ENCODE results near the gene TBC1D16.
"Not testable (repeated sequence)": the region's sequence is repeated elsewhere in the genome, so short reads cannot be mapped to it uniquely, and the experiment has no call there.

Gene TBC1D16

GRCh38 chr17:79974566-79975497, 60.8 kb downstream of the TBC1D16 start:
- DNase-seq (ENCODE audit: low spot score): no peak

- DNase-seq (ENCODE audit: low spot score): no peak
Observed at GRCh38 chr17:79971651-79972050, 64.0 kb downstream of the TBC1D16 start.

DNA sequence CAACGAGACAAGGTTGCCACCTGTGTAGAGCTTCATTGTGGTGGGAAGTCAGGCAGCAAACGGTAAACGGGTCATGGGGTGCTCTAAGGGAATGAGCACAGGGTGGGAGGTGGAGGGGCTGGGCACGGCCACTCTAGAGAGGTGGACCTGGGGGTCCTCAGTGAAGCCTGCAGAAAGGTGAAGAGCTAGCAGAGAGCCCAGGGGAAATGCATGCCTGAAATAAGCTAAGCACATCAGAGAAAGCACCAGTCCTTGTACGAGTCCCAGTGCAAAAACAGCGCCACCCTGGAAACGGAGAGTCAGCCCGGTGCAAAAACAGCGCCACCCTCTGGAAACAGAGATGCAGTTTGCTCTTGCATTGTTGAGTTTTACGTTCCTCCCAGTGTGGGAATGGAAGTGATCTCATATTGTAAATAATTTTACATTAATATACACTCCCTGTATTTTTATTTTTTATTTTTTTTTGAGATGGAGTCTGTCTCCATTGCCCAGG, 65.0 kb downstream of the TBC1D16 start:
- DNase-seq (ENCODE audit: low spot score): no peak

- no peak for DNase-seq (ENCODE audit: low spot score)
Observed at GRCh38 chr17:79969906-79970305, 65.8 kb downstream of the TBC1D16 start.

GRCh38 chr17:79968116-79968515, 67.6 kb downstream of the TBC1D16 start:
- DNase-seq (ENCODE audit: low spot score): no peak

DNA sequence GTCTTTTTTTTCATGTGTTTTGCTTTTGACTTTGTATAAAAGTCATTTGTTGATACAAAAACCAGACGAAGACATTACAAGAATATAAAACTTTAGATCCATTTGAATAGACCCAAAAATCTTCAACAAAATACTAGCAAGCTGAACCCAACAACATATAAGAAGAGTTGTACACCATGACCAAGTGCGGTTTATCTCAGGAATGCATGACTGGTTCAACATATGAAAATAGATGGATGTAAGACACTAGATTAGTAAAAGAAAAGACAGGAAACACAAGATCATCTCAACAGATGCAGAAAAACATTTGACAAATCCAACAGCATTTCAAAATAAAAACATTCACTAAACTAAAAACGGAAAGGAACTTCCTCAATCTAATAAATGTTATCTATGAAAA, 69.0 kb downstream of the TBC1D16 start:
- no peak for DNase-seq (ENCODE audit: low spot score)

DNA sequence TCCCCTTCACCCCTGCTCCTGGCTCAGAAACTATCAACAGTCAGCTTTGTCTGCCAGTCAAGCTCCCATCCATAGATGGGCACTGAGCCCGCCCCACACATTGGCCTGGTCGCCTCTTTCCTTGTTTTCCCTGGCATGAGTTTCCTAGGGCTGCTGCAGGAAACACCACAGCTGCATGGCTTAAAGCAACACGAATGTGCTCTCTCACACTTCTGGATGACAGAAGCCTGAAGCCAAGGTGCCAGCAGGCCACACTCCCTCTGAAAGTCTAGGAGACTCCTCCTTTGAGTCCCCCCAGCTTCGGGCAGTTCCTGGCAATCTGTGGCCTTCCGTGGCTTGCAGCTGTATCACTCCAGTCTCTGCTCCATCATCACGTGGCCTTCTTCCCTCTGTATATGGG, 69.9 kb downstream of the TBC1D16 start:
- no peak for DNase-seq (ENCODE audit: low spot score)

DNA sequence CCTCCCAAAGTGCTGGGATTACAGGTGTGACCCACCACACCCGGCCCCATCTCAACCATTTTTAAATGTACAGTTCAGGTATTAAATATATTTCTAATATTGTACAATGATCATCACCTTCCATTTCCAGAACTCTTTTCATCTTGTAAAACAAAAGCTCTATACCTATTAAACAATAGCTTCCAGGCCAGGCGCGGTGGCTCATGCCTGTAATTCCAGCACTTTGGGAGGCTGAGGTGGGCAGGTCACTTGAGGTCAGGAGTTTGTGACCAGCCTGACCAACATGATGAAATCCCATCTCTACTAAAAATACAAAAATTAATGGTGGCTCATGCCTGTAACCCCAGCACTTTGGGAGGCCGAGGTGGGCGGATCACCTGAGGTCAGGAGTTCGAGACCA, 73.2 kb downstream of the TBC1D16 start:
- DNase-seq (ENCODE audit: low spot score): not testable (repeated sequence)

DNA sequence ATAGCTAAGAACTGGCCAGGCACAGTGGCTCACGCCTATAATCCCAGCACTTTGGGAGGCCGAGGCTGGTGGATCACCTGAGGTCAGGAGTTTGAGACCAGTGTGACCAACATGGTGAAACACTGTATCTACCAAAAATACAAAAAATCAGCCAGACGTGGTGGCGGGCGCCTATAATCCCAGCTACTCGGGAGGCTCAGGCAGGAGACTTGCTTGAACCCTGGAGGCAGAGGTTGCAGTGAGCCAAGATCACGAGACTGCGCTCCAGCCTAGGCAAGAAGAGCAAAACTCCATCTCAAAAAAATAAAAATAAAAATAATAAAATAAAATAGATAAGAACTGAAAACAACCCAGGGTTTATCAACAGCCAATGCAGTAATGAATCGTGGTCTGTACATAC, 74.1 kb downstream of the TBC1D16 start:
- DNase-seq (ENCODE audit: low spot score): not testable (repeated sequence)

DNA sequence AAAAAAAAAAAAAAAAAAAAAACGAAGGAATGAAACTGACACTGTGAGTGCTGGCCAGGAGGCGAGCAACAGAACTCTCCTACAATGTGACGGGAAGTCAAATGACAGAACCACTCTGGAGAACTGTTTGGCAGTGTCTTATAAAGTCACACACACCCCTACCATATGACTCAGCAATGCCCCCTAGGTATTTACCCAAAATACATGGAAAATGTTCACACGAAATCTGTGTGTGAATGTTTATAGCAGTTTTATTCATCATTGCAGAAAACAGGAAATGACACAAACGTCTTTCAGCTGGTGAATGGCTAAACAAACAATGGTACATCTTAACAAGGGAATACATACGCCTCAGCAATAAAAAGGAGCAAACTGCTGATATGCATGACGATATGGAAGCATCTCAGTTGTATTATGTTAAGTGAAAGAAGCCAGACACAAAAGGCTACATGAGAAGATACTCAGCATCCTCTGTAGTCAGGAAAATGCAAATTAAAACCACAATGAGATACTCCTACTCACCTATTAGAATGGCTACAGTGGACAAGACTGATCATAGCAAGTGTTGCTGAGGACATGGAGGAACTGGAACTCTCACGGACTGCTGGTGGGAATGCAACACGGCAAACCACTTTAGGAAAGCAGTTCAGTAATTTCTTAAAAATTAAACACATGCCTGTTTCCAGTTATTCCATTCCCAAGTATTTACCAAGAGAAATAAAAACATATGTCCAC, 74.7 kb downstream of the TBC1D16 start:
- DNase-seq (ENCODE audit: low spot score): no peak

GRCh38 chr17:79959042-79959441, 76.6 kb downstream of the TBC1D16 start:
- no peak for DNase-seq (ENCODE audit: low spot score)

DNA sequence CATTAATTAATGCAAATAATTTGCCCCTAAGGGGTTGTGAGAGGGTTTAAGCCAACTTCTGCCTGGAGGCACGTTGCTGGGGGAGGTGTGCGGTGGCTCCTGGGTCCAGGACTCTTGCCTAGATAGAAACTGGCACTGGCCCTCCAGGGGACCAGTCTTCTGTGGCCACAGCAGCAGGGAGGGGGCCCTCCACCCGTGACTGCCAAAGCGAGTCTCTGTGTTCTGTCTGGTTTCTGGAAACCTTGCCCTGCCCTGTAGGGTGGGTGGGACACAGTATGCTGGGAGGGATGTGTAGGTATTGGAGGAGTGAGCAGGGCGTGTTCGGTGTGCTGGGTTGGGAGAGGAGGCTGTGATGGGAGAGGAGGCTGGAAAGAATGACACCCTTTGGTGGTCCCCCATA, 78.8 kb downstream of the TBC1D16 start:
- no peak for DNase-seq (ENCODE audit: low spot score)

GRCh38 chr17:79956441-79956735, 79.3 kb downstream of the TBC1D16 start:
- not testable (repeated sequence) for DNase-seq (ENCODE audit: low spot score)

DNA sequence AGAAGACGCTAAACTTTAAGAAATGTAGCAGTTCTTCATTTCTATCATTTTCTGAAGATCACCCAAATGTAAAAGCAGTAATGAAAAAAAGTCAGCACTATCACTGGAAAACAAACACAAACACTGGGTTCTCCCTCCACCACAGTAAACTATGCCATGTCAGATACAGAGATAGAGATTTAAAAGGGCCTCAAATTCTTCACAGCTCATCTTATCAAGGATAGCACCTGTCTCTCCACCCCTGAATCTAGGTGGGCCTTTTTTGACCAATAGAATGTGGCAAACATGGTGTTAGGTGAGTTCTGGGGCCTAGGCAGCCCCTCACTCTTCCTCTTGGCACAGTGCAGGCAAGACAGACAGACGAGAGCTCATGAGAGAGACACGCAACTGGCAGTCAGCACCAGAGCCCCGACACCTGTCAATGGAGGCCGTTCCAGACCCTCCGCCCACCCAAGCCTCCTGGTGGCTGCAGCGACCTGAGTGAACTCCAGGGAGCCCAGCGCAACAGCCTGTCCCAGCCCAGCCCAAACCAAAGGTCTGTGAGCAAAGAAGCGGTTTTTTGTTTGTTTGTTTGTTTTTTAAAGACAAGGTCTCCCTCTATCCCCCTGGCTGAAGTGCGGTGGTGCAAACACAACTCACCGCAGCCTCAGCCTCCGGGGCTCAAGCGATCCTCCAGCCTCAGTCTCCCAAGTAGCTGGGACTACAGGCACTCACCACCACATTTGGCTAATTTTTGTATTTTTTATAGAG, 79.8 kb downstream of the TBC1D16 start:
- DNase-seq (ENCODE audit: low spot score): no peak

- DNase-seq (ENCODE audit: low spot score): no peak
Observed at GRCh38 chr17:79955167-79955549, 80.5 kb downstream of the TBC1D16 start.

- no peak for DNase-seq (ENCODE audit: low spot score)
Observed at GRCh38 chr17:79954281-79955166, 81.1 kb downstream of the TBC1D16 start.

- no peak for DNase-seq (ENCODE audit: low spot score)
Observed at GRCh38 chr17:79953335-79953734, 82.3 kb downstream of the TBC1D16 start.

GRCh38 chr17:79952901-79953300, 82.8 kb downstream of the TBC1D16 start:
- no peak for DNase-seq (ENCODE audit: low spot score)

- no peak for DNase-seq (ENCODE audit: low spot score)
Observed at GRCh38 chr17:79952265-79952877, 83.3 kb downstream of the TBC1D16 start.

DNA sequence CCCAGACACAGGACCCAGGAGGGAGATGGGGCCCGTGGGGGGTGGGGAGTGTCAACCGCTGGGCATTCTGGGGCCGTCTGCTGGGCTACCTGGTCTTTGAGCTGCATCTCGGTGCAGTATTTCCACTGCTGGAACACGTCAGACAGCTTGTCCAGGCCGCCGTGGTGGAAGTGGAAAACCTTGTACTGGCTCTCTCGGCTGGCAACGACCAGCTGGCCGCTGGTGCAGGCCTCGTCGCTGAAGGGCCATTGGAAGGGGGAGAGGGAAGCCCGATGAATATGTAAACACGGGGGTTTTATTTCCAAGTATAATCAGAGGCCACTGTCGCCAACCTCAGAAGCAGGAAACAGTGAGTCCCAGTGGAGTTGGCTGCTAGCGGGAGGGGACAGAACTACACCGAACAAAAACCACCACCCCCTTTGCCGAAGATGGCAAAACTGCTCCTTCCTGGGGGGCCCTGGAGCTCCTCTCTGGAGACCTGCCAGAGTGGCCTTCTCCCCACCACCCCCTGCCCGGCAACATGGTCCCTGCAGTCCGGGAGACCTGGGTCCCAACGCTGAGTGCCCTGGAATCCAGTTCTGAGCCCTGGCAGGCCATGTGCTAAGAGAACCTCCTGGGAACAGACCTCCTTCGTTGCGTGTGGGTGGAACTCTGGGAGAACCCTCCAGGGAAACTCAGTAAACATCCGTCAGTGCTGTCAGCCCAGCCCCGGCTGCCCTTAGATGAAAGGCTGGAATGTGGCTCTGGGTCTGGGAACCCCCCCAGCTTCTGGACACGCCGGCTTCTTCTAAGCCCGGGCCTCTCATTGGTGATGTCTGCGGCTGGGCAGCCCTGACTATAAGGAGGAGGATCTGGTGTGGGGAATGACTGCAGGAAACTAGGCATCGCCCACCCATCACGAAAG, 84.1 kb downstream of the TBC1D16 start:
- peak; percentile 88 for DNase-seq (ENCODE audit: low spot score)

Data from AG08395 (cell line).